Activated CD4-positive, alpha-beta T cell treated with anti-CD3 and anti-CD28 coated beads, Interleukin-2, amount 10 ng/mL, durations not matched to agents 7 days and 5 days (primary cell): ENCODE data around the gene DLL4. TPM values are rescaled to one million over a fixed set of nuclear protein-coding genes. Genes with fewer than 3 reads are reported as not detected.

Experiments
- CTCF ChIA-PET: fragments of 350-600 bp; sonication (Branson Sonifier 250); formaldehyde crosslinking; loops from one replicate; lab custom pipeline; 2021; ENCODE audit warnings: antibody characterized with exemption; lab: Charles Lee
- POLR2A ChIA-PET: fragments of 350-600 bp; sonication (Branson Sonifier 250); formaldehyde crosslinking; loops from one replicate; lab custom pipeline; 2021; ENCODE audit warnings: antibody characterized with exemption; lab: Charles Lee
- DNase-seq: peaks from one replicate; pipeline ENCODE4 v3.0.0-alpha.2; 2020
- H3K27ac Mint-ChIP-seq: one replicate; pipeline ENCODE4 v1.8.0; 2021; ENCODE audit warnings: mild to moderate bottlenecking, moderate library complexity, mixed read lengths
- H3K27me3 Mint-ChIP-seq: one replicate; pipeline ENCODE4 v1.8.0; 2021; ENCODE audit warnings: mixed read lengths
- H3K36me3 Mint-ChIP-seq: one replicate; pipeline ENCODE4 v1.8.0; 2021; ENCODE audit warnings: low read depth, mixed read lengths
- H3K4me1 Mint-ChIP-seq: one replicate; pipeline ENCODE4 v1.8.0; 2021; ENCODE audit warnings: mixed read lengths
- H3K4me3 Mint-ChIP-seq: one replicate; pipeline ENCODE4 v1.8.0; 2021; ENCODE audit warnings: mild to moderate bottlenecking, moderate library complexity, mixed read lengths
- H3K9me3 Mint-ChIP-seq: one replicate; pipeline ENCODE4 v1.8.0; 2021; ENCODE audit warnings: mixed read lengths
- total RNA-seq, 2 experiments: library from RNA; stranded (reverse); gene quantifications; one replicate each; pipeline ENCODE4 v1.2.3, GENCODE V29; 2021

The DLL4 gene
- total RNA-seq, 2 experiments from 2014 or later, result not detected

GRCh38 chr15:40931300-40932142 lies 2.4 kb downstream of the DLL4 start:
- no peak overlapping the region for H3K27ac Mint-ChIP-seq
- POLR2A ChIA-PET, result no interaction called here
- CTCF ChIA-PET, result interaction anchor here (0.5 to 4.0 kb wide), 14 partner anchors 7 to 466 kb away, joined by 3 to 33 read pairs (median 4); partner anchors contain the start of genes CHAC1 and VPS18
- no peak for DNase-seq
- H3K27me3 Mint-ChIP-seq, result peaks cover 59% of the 10 kb centered on the region
- H3K36me3 Mint-ChIP-seq, result no peaks in the 10 kb centered on the region
- no peaks in the 10 kb centered on the region for H3K9me3 Mint-ChIP-seq
- H3K4me3 Mint-ChIP-seq, result no peak overlapping the region
- peaks cover 40% of the 10 kb centered on the region for H3K4me1 Mint-ChIP-seq

DNA sequence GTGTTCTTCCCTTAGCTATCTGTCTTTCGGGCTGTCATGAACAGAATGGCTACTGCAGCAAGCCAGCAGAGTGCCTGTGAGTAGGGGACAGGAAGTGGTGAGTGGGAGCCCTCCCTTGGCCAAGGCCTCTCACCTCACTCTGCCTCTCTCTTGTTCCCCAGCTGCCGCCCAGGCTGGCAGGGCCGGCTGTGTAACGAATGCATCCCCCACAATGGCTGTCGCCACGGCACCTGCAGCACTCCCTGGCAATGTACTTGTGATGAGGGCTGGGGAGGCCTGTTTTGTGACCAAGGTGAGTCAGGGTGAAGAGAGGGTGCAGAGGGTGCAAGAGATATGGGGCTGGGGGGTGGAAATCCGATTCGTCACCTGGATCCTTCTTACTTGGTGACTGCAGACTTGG lies 3.0 kb downstream of the DLL4 start:
- Mint-ChIP-seq H3K36me3 (no peaks in the 10 kb centered on the region), H3K9me3 (no peaks in the 10 kb centered on the region), H3K27me3 (peaks cover 53% of the 10 kb centered on the region), H3K4me1 (peaks cover 35% of the 10 kb centered on the region), H3K4me3 (no peak overlapping the region), H3K27ac (no peak overlapping the region)
- ChIA-PET CTCF (interaction anchor here (0.5 to 4.0 kb wide), 4 partner anchors 10 to 176 kb away, joined by 3 to 33 read pairs (median 8); partner anchors contain the start of gene CHAC1), POLR2A (no interaction called here)
- DNase-seq, result no peak

- DNase-seq, result no peak
- Mint-ChIP-seq H3K4me1 (peaks cover 32% of the 10 kb centered on the region), H3K9me3 (no peaks in the 10 kb centered on the region), H3K36me3 (no peaks in the 10 kb centered on the region), H3K4me3 (no peak overlapping the region), H3K27ac (no peak overlapping the region), H3K27me3 (peaks cover 48% of the 10 kb centered on the region)
- ChIA-PET POLR2A (no interaction called here), CTCF (interaction anchor here (0.9 to 4.0 kb wide), 3 partner anchors 9 to 21 kb away, joined by 3 to 33 read pairs (median 13); partner anchors contain the start of gene CHAC1)
Observed at GRCh38 chr15:40932649-40933516, 3.7 kb downstream of the DLL4 start.

- no peak for DNase-seq
- H3K4me3 Mint-ChIP-seq, result no peak overlapping the region
- POLR2A ChIA-PET, result no interaction called here
- H3K27me3 Mint-ChIP-seq, result peaks cover 45% of the 10 kb centered on the region
- H3K4me1 Mint-ChIP-seq, result peaks cover 32% of the 10 kb centered on the region
- H3K9me3 Mint-ChIP-seq, result no peaks in the 10 kb centered on the region
- H3K36me3 Mint-ChIP-seq, result no peaks in the 10 kb centered on the region
- H3K27ac Mint-ChIP-seq, result no peak overlapping the region
- CTCF ChIA-PET, result interaction anchor here (0.9 to 1.1 kb wide), 2 partner anchors 12 to 14 kb away, joined by 3 read pairs; no protein-coding TSS in a partner anchor
Observed at GRCh38 chr15:40933517-40933902, 4.4 kb downstream of the DLL4 start.

GRCh38 chr15:40934457-40934856 lies 5.3 kb downstream of the DLL4 start:
- DNase-seq, result no peak
- peaks cover 37% of the 10 kb centered on the region for H3K27me3 Mint-ChIP-seq
- peaks cover 28% of the 10 kb centered on the region for H3K4me1 Mint-ChIP-seq
- H3K4me3 Mint-ChIP-seq, result no peak overlapping the region
- POLR2A ChIA-PET, result no interaction called here
- H3K9me3 Mint-ChIP-seq, result no peaks in the 10 kb centered on the region
- no peaks in the 10 kb centered on the region for H3K36me3 Mint-ChIP-seq
- H3K27ac Mint-ChIP-seq, result no peak overlapping the region
- CTCF ChIA-PET, result interaction anchor here (1.0 to 1.1 kb wide), 2 partner anchors 15 to 31 kb away, joined by 3 read pairs; no protein-coding TSS in a partner anchor

- Mint-ChIP-seq H3K36me3 (no peaks in the 10 kb centered on the region), H3K9me3 (no peaks in the 10 kb centered on the region), H3K4me1 (peaks cover 26% of the 10 kb centered on the region), H3K27me3 (peaks cover 21% of the 10 kb centered on the region), H3K27ac (no peak overlapping the region), H3K4me3 (no peak overlapping the region)
- CTCF ChIA-PET, result interaction anchor here (1.4 to 1.6 kb wide), 2 partner anchors 17 to 70 kb away, joined by 3 to 7 read pairs; no protein-coding TSS in a partner anchor
- no peak for DNase-seq
- POLR2A ChIA-PET, result no interaction called here
Observed at GRCh38 chr15:40936234-40936708, 7.1 kb downstream of the DLL4 start.

GRCh38 chr15:40936709-40937666 lies 7.8 kb downstream of the DLL4 start:
- POLR2A ChIA-PET, result no interaction called here
- no peaks in the 10 kb centered on the region for H3K9me3 Mint-ChIP-seq
- no peak overlapping the region for H3K4me3 Mint-ChIP-seq

DNA sequence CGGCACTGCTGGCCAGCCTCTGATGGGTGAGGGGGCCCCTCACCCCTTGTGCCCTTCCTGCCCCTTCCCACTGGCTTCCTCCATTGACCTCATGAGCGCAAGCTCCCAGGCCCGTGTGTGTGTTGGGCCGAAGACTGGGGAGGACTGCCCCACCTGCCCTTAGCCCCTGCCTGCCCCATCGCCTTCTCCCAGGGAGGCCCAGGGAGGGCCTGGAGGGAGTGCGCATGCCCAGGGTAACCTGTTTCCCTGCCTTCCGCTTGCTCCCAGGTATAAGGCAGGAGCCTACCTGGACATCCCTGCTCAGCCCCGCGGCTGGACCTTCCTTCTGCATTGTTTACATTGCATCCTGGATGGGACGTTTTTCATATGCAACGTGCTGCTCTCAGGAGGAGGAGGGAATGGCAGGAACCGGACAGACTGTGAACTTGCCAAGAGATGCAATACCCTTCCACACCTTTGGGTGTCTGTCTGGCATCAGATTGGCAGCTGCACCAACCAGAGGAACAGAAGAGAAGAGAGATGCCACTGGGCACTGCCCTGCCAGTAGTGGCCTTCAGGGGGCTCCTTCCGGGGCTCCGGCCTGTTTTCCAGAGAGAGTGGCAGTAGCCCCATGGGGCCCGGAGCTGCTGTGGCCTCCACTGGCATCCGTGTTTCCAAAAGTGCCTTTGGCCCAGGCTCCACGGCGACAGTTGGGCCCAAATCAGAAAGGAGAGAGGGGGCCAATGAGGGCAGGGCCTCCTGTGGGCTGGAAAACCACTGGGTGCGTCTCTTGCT lies 8.8 kb downstream of the DLL4 start:
- Mint-ChIP-seq H3K9me3 (no peaks in the 10 kb centered on the region), H3K4me3 (no peak overlapping the region), H3K27ac (no peak overlapping the region), H3K36me3 (no peaks in the 10 kb centered on the region), H3K4me1 (peaks cover 32% of the 10 kb centered on the region), H3K27me3 (peaks cover 5% of the 10 kb centered on the region)
- ChIA-PET CTCF (interaction anchor here (0.6 to 0.7 kb wide), 2 partner anchors 11 to 81 kb away, joined by 3 to 5 read pairs; no protein-coding TSS in a partner anchor), POLR2A (no interaction called here)
- peak; percentile 22 for DNase-seq

More at GRCh38 chr15:40936709-40937666, 7.8 kb downstream of the DLL4 start:
- peaks cover 24% of the 10 kb centered on the region for H3K4me1 Mint-ChIP-seq
- H3K27me3 Mint-ChIP-seq, result peaks cover 13% of the 10 kb centered on the region
- H3K36me3 Mint-ChIP-seq, result no peaks in the 10 kb centered on the region
- CTCF ChIA-PET, result interaction anchor here (1.6 kb wide), 1 partner anchor 69 kb away, joined by 7 read pairs; no protein-coding TSS in a partner anchor
- no peak for DNase-seq
- H3K27ac Mint-ChIP-seq, result no peak overlapping the region

GRCh38 chr15:40938536-40938870 lies 9.4 kb downstream of the DLL4 start:
- H3K27ac Mint-ChIP-seq, result no peak overlapping the region
- H3K27me3 Mint-ChIP-seq, result peaks cover 1% of the 10 kb centered on the region
- H3K9me3 Mint-ChIP-seq, result no peaks in the 10 kb centered on the region
- no peak for DNase-seq
- no peak overlapping the region for H3K4me3 Mint-ChIP-seq
- ChIA-PET CTCF (interaction anchor here (0.6 to 0.7 kb wide), 3 partner anchors 8 to 80 kb away, joined by 3 to 5 read pairs (median 5); no protein-coding TSS in a partner anchor), POLR2A (no interaction called here)
- H3K4me1 Mint-ChIP-seq, result peaks cover 37% of the 10 kb centered on the region
- no peaks in the 10 kb centered on the region for H3K36me3 Mint-ChIP-seq

DNA sequence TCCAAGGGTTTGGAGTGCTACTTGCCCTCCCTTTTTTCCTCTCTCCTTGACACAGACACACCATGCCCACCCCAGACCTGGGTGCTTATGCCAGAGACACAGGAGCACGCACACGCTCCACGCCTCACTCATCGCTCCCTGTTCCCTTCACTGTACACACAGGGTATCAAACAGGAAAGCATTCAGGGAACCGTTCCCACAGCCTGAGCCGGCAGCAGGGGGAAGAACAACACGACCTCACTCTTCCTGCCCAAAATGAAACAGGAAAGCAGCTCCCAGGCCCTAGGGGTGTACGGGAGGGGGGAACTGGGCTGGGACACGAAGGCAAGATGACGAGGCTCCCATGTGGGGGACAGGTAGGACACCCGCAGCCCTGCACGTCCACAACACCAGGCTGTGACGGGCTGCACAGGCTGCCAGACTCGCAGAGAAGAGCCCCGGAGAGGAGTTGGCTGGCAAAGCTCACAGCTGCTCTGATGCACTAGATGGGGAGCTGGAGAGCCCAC lies 11.2 kb downstream of the DLL4 start:
- ChIA-PET CTCF (interaction anchor here (0.6 to 3.5 kb wide), 10 partner anchors 9 to 291 kb away, joined by 3 to 33 read pairs (median 6); partner anchors contain the start of genes CHP1, DLL4 and VPS18), POLR2A (no interaction called here)
- Mint-ChIP-seq H3K27me3 (no peaks in the 10 kb centered on the region), H3K9me3 (no peaks in the 10 kb centered on the region), H3K36me3 (no peaks in the 10 kb centered on the region), H3K27ac (peak overlapping the region; percentile 37), H3K4me1 (peaks cover 46% of the 10 kb centered on the region), H3K4me3 (no peak overlapping the region)
- no peak for DNase-seq
